GM20000 (cell line): ENCODE results near the gene RPS6KL1.

Source experiments
- DNase-seq: peaks from one replicate; pipeline ENCODE4 v3.0.0; 2012; ENCODE audit warnings: low spot score
- CTCF ChIP-seq: IDR thresholded peaks from 2 replicates; pipeline ENCODE4 v1.5.1; 2012; ENCODE audit warnings: mild to moderate bottlenecking, control low read depth; ENCODE audit errors: extremely low read depth, missing control alignments

RPS6KL1 gene

GRCh38 chr14:74875941-74876913 lies 46.8 kb downstream of the RPS6KL1 start, which contains the start of gene PROX2:
Gene PROX2 (minus strand): TSS chr14:74876145. CDS start chr14:74863834, 12,311 bp downstream.
- TF ChIP-seq CTCF: no peak
- no peak for DNase-seq

- no peak for TF ChIP-seq CTCF
- DNase-seq: no peak
Observed at GRCh38 chr14:74875204-74875603, 47.9 kb downstream of the RPS6KL1 start.

GRCh38 chr14:74871819-74872218 lies 51.2 kb downstream of the RPS6KL1 start:
- no peak for TF ChIP-seq CTCF
- no peak for DNase-seq

DNA sequence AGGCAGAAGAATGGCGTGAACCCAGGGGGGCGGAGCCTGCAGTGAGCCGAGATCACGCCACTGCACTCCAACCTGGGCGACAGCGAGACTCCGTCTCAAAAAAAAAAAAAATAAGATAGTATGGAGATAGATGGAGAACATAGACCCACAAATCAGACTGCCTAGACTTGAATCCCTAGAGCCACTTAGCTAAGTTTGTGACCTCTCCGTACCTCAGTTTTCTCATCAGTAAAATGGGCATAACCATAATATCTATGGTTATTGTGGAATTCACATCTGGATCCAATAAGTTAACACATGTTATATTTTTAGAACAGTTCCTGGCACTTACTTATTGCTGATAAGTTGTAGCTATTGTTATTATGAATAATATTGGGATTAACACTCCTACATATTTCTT lies 54.3 kb downstream of the RPS6KL1 start:
- TF ChIP-seq CTCF: no peak
- DNase-seq: no peak

DNA sequence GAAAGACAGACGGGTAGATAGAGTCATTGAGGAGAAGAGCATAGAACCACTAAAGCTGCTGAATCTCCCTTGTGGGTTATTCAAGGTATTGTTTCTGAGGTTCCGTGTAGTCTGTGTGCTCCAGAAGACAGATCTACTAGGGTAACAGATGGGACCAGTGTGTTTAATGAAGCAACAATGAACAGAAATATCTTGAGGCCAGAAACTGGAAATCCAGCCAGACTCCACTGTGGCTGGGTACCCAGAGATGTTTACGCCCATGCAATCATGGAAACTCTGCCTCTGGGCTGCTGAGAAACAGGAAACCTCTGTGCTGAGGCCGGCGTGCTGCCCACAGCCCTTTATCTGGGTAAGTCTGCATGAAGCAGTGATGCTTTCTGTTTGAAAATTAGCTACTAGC lies 55.4 kb downstream of the RPS6KL1 start:
- DNase-seq: no peak
- TF ChIP-seq CTCF: no peak

DNA sequence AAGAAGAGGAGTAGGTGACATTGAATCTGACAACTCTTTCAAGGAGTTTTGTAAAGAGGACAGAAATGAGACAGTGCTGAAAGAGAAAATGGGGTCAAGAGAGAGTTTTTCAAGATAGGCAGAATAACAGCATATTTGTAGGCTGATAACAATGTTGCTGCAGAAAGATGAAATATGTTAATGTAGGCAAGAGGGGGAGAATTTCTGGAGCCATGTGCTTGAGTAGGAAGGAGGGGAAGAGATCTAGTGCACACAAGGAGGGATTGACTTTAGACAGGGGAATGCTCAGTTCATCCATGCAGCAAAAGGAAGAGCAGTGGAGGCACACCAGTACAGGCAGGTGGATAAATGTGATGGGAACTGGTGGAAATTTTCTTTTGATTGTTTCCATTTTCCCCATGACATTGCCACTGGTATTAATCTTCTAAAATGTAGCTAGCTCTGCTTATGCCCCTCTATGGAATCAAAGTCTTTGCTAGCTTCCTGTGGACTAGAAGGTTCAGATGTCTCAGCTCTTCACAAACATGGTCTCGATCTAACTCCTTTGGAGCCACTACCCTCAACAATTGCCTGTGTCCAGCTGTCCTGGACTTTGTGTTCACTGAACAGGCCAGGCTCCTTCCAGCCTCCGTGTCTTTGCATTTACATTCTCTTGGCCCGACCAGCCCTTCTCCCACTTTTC lies 56.2 kb downstream of the RPS6KL1 start:
- TF ChIP-seq CTCF: no peak

GRCh38 chr14:74865156-74865555 lies 57.9 kb downstream of the RPS6KL1 start:
- TF ChIP-seq CTCF: no peak
- no peak for DNase-seq

More for the DNA sequence above, 56.2 kb downstream of the RPS6KL1 start:
- DNase-seq: no peak
